Cardiac atrium fibroblast (primary cell): ENCODE data around the gene TAC4. TPM values are rescaled to one million over a fixed set of nuclear protein-coding genes. Genes with fewer than 3 reads are reported as not detected.

ENCODE experiments used
- total RNA-seq: library from RNA; depleted of rRNA; stranded (reverse); fragments of >200 nt; gene quantifications from 2 replicates; pipeline ENCODE4 v1.2.3, GENCODE V29; 2015

Gene TAC4
- total RNA-seq, result not detected in 2 replicates

GRCh38 chr17:49848019-49848473 is at the start of gene TAC4:
TSS of gene TAC4 (minus strand) at chr17:49848069. CDS start at chr17:49848017, 52 bp downstream.

GRCh38 chr17:49788478-49789242 is 59.2 kb downstream of the TAC4 start, which contains the start of gene KAT7:
TSS of gene KAT7 (plus strand) at chr17:49788681. CDS start at chr17:49788835, 154 bp downstream.

Other genes starting within 250 kb of the TAC4 start
- gene SPOP, start 170.0 kb downstream of the TAC4 start, total RNA-seq, result 27.6 and 47.0 TPM in 2 replicates
- 45.0 and 47.6 TPM in 2 replicates for gene SLC35B1, start 140.1 kb downstream of the TAC4 start, total RNA-seq
- gene FAM117A, start 83.9 kb downstream of the TAC4 start, total RNA-seq, result 3.6 and 12.0 TPM in 2 replicates
- 16.4 and 20.8 TPM in 2 replicates for gene KAT7, start 59.4 kb downstream of the TAC4 start, total RNA-seq
- not detected in 2 replicates for gene DLX4, start 121.1 kb upstream of the TAC4 start, total RNA-seq
- gene DLX3, start 147.2 kb upstream of the TAC4 start, total RNA-seq, result not detected in 2 replicates
- gene ITGA3, start 208.0 kb upstream of the TAC4 start, total RNA-seq, result 90.3 and 108 TPM in 2 replicates
- gene PDK2, start 247.3 kb upstream of the TAC4 start, total RNA-seq, result 24.6 and 28.0 TPM in 2 replicates